ENCODE measurements around the gene SPATA6L.

DNA sequence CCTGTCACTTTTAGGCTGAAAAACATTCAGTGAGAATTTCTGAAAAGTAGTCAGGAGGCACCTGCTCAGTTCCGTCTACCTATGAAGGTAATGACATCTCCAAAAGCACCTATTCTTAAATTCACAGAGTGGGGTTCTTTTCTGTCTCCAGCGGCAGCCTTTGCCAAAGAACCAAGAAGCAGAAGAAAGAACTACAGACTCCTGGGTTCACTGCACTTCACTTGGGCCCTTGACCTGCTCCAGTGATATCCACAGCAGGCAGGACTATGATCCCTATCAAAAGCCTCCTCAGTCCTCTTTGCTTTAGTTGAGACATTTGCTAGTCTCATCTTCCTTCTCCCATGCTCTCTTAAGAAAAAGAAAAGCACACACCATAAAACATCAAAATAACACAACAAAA, 23.9 kb downstream of the SPATA6L start:
- TF ChIP-seq CTCF (conservative IDR thresholded peaks at IDR 0.05; ENCODE audit: low read depth, low read length) = no peak
- TF ChIP-seq RAD21 (IDR thresholded peaks at IDR 0.05; ENCODE audit: low read length) = no peak
- TF ChIP-seq MAZ (IDR thresholded peaks at IDR 0.05; ENCODE audit: borderline replicate concordance, low read depth, low read length) = no peak
- no peak for TF ChIP-seq USF2 (IDR thresholded peaks at IDR 0.05; ENCODE audit: low read depth, low read length)
- TF ChIP-seq RFX5 (IDR thresholded peaks at IDR 0.05; ENCODE audit: low read depth, low read length) = no peak
- TF ChIP-seq POLR2A (IDR thresholded peaks at IDR 0.05; ENCODE audit: low read depth, low read length) = no peak
